Measurements from ENCODE around the gene SCGB1A1. TPM values are rescaled to one million over a fixed set of nuclear protein-coding genes. Genes with fewer than 3 reads are reported as not detected.

Gene SCGB1A1
- total RNA-seq, 3 donors from 2014 or later, result not detected

DNA sequence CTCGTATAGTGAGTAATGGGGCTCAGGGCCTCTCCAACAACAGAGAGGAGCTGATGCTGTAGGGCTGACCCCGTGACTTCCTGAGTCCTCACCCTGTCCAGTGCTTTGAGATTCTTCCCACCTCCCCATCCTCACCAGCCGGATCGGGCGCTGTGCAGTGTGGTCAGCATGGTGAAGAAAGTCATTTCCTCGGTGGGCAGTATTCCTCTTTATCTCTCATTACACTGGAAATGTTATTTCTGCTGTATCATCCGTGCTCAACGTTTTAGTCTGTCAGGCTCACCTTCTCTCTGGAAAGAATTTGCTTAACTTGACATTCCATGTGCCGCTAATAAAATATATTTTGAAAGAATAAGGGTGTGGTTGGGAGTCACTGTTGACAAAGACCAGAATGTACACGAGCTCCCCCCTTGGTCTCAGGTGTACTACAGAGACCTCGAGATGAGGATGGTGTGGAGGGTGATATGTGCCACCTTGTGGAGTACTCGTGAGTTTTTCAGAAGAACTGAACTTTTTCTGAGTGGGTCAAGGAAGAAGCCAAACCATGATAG lies 25.7 kb upstream of the SCGB1A1 start:
- TF ChIP-seq POLR2AphosphoS5 (IDR thresholded peaks at IDR 0.05) (no peak), CTCF (IDR thresholded peaks at IDR 0.05) (peak in 1 of 3 donors; percentile 10)
- H3K36me3 ChIP-seq, result no peaks in the 10 kb centered on the region
- H3K4me1 ChIP-seq, result peaks cover 0 to 4% of the 10 kb centered on the region in 2 donors
- intact Hi-C loops (cut with DNase I; ENCODE audit: low total_unique reads), result loop anchor here (10.0 kb wide), 1 partner anchor 482 kb away; no protein-coding TSS in a partner anchor
- no peaks in the 10 kb centered on the region for H3K9me3 ChIP-seq
- peak in 1 of 2 donors; percentile 34 for DNase-seq (ENCODE audit: low spot score in 2 of 2)
- H3K27me3 ChIP-seq, result no peaks in the 10 kb centered on the region
- H3K4me3 ChIP-seq, result no peak overlapping the region
- no peak overlapping the region for H3K27ac ChIP-seq

DNA sequence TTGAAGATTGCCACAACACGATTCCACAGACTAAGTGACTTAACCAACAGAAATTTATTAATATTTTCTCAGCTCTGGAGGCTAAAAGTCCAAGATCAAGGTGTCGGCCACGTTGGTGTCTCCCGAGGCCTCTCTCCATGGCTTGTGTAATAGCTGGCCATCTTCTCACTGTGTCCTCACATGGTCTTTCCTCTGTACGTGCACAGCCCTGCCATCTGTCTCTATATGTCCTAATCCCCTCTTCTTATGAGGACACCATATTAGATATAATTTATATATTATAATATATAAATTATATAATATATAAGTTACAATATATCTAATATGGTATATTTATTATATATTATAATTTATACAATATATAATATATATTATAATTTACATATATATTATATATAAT lies 25.1 kb upstream of the SCGB1A1 start:
- no peak for TF ChIP-seq POLR2A (IDR thresholded peaks at IDR 0.05)
- TF ChIP-seq CTCF (IDR thresholded peaks at IDR 0.05), result no peak
- no peak for TF ChIP-seq POLR2AphosphoS5 (IDR thresholded peaks at IDR 0.05)
- Histone ChIP-seq H3K27me3 (no peaks in the 10 kb centered on the region), H3K4me1 (peaks cover 0 to 4% of the 10 kb centered on the region in 2 donors), H3K27ac (no peak overlapping the region), H3K4me3 (no peak overlapping the region), H3K36me3 (no peaks in the 10 kb centered on the region), H3K9me3 (no peaks in the 10 kb centered on the region)
- intact Hi-C loops (cut with DNase I; ENCODE audit: low total_unique reads), result loop anchor here (10.0 kb wide), 1 partner anchor 481 kb away; no protein-coding TSS in a partner anchor
- peak in 1 of 2 donors; percentile 31 for DNase-seq (ENCODE audit: low spot score in 2 of 2)

- Histone ChIP-seq H3K4me3 (peak overlapping the region; percentile 17 to 62 (median 42)), H3K9me3 (no peaks in the 10 kb centered on the region), H3K4me1 (peaks cover 8 to 14% of the 10 kb centered on the region in 2 donors), H3K27me3 (no peaks in the 10 kb centered on the region), H3K27ac (peak overlapping the region; percentile 68 to 69), H3K36me3 (no peaks in the 10 kb centered on the region)
- intact Hi-C loops (cut with DNase I; ENCODE audit: low total_unique reads), result loop anchor here (10.0 kb wide), 1 partner anchor 480 kb away; no protein-coding TSS in a partner anchor
- TF ChIP-seq CTCF (IDR thresholded peaks at IDR 0.05) (peak; percentile 58 to 84 (median 70)), POLR2A (IDR thresholded peaks at IDR 0.05) (no peak), POLR2AphosphoS5 (IDR thresholded peaks at IDR 0.05) (peak; percentile 37 to 68 (median 37))
- DNase-seq (ENCODE audit: low spot score in 2 of 2), result peak; percentile 75 to 80
These were observed 23.9 kb upstream of the SCGB1A1 start for GRCh38 chr11:62394825-62395538.

DNA sequence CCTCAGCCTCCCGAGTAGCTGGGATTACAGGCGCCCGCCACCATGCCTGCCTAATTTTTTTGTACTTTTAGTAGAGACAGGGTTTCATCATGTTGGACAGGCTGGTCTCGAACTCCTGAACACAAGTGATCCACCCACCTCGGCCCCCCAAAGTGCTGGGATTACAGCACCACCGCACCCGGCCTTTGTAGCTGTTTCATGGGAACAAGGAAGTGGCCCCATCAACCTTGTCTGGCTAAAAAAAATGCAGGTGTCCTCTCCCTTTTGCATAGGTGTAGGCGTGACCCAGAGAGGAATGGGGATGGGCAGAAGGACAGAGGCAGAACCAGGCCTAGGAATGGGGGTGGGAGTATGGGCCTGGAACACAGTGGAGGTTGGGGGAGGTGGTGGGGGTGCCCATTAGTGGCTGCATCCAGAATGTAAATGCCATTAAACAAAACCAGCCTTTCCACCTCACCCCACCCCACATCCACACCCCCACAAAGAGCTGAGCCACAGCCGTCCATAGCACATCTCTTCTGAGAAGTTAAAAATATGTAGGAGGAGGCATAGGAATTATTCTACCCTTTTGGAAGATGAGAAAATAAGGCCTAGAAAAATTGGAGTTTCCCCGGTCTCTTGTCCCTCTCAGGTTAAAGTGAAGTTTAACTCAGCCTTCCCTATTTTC lies 22.8 kb upstream of the SCGB1A1 start:
- intact Hi-C loops (cut with DNase I; ENCODE audit: low total_unique reads), result loop anchor here (10.0 kb wide), 1 partner anchor 479 kb away; no protein-coding TSS in a partner anchor
- H3K4me1 ChIP-seq, result peaks cover 10 to 23% of the 10 kb centered on the region in 2 donors

More for the DNA sequence above, 22.8 kb upstream of the SCGB1A1 start:
- DNase-seq (ENCODE audit: low spot score in 2 of 2), result peak in 1 of 2 donors; percentile 38
- TF ChIP-seq CTCF (IDR thresholded peaks at IDR 0.05) (no peak), POLR2AphosphoS5 (IDR thresholded peaks at IDR 0.05) (no peak), POLR2A (IDR thresholded peaks at IDR 0.05) (no peak)
- H3K27me3 ChIP-seq, result no peaks in the 10 kb centered on the region
- H3K9me3 ChIP-seq, result no peaks in the 10 kb centered on the region
- H3K36me3 ChIP-seq, result no peaks in the 10 kb centered on the region
- H3K4me3 ChIP-seq, result no peak overlapping the region
- peak overlapping the region in 1 of 2 donors; percentile 63 for H3K27ac ChIP-seq

All from breast epithelium (tissue), 4 donors.